NCI-H2107 (cell line): Measurements from ENCODE around the gene BIRC5.
"Not testable (repeated sequence)": the region's sequence is repeated elsewhere in the genome, so short reads cannot be mapped to it uniquely, and the experiment has no call there.

ENCODE experiments used
- DNase-seq: peaks from one replicate; lab custom pipeline; 2025; lab: John Stamatoyannopoulos, UW

BIRC5 gene

DNA sequence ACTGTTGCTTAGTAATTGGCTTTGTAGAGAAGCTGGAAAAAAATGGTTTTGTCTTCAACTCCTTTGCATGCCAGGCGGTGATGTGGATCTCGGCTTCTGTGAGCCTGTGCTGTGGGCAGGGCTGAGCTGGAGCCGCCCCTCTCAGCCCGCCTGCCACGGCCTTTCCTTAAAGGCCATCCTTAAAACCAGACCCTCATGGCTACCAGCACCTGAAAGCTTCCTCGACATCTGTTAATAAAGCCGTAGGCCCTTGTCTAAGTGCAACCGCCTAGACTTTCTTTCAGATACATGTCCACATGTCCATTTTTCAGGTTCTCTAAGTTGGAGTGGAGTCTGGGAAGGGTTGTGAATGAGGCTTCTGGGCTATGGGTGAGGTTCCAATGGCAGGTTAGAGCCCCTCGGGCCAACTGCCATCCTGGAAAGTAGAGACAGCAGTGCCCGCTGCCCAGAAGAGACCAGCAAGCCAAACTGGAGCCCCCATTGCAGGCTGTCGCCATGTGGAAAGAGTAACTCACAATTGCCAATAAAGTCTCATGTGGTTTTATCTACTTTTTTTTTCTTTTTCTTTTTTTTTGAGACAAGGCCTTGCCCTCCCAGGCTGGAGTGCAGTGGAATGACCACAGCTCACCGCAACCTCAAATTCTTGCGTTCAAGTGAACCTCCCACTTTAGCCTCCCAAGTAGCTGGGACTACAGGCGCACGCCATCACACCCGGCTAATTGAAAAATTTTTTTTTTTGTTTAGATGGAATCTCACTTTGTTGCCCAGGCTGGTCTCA, 11.2 kb downstream of the BIRC5 start:
- no peak for DNase-seq

DNA sequence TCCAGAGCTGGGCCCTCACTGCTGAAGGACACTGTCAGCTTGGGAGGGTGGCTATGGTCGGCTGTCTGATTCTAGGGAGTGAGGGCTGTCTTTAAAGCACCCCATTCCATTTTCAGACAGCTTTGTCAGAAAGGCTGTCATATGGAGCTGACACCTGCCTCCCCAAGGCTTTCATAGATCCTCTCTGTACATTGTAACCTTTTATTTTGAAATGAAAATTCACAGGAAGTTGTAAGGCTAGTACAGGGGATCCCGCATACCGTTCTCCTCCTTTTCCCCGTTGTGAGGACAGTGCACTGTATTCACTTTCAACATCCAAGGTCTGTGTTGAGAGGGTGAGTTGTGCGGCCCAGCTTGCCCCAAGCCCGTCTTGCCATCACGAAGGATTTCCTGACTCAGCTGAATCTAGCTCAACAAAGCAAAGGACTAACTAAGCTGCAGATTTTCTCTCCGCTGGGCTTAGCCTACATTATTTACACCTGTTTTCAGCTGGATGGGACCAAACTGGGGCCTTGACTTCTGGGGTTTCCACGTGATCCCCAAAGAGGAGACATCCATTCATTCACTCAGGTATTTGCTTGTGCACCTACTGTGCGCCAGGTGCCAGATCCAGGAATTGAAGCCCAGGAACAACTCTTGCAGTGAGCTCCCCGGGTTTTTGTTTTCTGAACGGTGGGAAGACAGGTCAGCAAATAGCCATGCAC, 12.2 kb downstream of the BIRC5 start:
- DNase-seq = no peak

DNA sequence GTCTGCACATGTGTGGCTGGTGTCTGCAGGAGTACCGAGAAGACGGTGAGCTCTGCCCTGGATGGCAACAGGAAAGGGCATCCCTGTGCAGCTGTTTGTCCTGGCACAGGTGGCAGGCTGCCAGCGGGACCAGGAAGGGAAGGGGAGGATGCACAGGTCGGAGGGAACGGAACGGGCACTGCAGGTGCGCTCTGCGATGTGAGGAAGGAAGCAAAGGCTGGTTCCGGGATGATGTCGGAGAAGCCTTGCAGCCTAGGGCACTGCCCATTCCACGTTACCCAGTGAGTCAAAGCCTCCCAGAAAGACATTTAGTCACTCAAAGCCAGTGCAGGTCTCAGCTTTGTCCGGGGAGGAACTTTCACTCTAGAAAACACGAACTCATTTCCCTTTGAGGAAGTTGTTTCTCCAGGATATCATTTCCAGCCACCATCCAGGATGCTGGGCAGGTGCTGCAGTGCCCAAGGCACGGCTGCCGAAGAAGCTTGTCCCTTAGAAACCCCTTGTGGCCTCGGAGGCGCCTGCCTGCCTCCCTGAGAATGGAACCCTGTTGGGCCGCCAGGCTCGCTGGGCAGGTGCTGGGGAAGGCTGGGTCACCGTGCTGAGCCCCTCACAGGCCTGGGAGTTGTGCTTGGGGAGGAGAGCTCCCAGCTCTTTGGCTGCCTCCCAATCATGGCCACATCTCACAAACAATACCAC, 12.9 kb downstream of the BIRC5 start:
- no peak for DNase-seq

DNA sequence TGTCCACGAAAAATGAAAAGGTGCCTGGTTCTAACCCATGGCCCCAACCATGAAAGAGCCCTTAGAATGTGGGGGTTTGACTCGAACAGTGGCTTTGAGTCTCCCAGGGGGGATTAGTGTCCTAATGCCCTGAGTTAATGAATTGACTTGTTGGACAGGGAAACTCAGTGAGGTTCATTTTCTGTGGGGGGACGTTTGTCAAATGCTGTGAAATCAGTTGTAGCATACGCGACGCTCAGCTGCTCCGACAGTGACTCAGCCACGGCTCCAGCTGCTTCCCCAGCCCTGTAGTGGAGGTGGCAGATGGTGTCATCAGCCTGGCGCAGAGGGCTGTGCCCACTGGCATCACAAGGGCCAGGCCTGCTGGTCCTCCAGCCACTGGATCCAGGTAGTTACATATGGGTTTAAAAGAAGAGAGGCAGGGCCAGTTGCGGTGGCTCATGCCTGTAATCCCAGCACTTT, 13.4 kb downstream of the BIRC5 start:
- no peak for DNase-seq

DNA sequence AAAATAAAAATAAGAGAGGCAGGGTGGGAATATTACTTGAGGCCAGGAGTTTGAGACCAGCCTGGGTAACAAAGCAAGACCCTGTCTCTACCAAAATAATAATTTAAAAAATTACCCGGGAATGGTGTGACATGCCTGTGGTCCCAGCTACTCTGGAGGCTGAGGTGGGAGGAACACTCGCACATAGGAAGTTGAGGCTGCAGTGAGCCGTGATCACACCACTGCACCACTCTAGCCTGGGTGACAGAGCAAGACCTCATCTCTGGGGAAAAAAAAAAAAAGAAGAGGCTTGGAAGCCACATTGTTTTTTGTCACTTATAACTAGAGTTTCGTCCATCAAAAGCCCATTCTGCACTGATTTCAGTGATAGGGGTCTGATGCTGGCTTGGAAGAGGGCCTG, 14.1 kb downstream of the BIRC5 start:
- DNase-seq = no peak

DNA sequence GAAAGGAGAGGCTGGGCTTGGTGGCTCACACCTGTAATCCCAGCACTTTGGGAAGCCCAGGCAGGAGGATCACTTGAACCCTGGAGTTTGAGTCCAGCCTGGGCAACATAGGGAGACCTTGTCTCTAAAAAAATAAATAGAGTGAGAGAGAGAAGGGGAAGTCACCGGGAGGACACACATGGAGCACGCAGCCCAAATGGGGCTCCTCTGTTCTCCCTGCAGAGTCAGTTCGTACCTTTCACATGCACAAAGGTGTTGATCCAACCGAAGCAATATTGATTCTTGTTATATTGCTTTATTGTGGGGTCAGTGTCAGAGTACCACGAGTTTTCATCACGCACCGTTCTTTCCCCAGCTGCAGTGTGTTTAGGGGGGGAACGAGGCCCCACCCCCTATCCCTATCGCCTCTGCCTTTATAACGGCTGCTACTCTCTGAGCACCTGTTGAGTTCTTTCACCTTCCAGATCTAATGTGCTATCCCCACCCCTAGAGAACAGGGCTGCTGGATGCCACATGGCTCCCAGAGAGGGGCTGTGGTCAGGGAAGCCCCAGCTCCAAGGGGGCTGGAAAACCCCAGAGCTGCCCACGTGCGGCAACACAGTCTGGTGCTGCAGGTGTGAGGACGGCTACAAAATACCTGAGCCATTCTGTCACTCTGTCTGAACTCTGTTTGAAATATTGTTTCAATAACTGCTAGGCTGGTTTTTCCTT, 16.4 kb downstream of the BIRC5 start:
- DNase-seq = no peak

DNA sequence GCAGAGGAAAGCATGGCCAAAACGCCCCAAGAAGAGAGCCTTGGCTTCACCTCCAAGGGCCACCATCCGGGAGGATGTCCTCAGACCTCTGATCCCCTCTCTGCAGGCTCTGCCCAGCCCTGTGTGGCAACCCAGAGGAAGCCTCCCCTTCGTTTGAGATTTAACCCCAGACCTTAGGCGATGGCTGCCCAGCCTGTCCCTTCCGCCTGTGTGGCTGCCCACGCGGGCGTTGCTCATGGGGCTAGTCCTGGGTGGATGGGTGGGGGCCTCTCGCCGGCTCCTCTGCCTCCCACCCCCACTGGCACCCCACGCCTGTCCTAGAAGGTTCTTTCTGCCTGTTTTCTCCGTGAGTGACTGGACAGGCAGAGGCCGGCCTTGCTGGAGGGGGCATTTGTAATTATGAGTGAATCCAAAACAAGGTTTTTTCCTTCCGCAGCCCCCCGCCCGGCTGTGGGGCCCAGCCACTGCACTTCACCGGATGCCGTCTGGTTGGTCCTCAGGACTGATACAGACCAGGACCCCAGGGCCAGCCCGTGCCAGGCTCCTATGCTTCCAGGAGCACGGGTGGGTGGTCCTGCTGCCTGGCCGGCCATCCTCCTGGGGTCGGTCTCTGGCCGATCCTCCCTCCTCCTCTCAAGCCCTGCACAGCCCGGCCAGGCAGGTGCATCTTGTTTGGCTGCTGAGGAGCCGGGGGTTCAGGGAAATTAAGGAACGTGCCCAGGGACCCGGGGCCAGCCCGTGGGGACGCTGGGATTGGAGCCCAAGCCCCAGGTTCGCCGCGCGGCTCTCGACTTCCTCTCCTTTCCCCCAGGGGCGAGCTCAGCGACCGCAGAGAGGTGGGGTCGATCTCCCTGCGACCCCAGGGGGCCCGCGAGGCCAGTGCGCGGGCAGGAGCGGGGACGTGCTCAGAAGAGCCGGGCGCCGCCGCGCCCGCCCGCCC, 17.2 kb downstream of the BIRC5 start, which contains the start of gene TMEM235:
TMEM235 (plus strand) TSS at position 636 of the 940 bp plus-strand sequence. CDS start 393 bp downstream, outside the sequence.
- no peak for DNase-seq

DNA sequence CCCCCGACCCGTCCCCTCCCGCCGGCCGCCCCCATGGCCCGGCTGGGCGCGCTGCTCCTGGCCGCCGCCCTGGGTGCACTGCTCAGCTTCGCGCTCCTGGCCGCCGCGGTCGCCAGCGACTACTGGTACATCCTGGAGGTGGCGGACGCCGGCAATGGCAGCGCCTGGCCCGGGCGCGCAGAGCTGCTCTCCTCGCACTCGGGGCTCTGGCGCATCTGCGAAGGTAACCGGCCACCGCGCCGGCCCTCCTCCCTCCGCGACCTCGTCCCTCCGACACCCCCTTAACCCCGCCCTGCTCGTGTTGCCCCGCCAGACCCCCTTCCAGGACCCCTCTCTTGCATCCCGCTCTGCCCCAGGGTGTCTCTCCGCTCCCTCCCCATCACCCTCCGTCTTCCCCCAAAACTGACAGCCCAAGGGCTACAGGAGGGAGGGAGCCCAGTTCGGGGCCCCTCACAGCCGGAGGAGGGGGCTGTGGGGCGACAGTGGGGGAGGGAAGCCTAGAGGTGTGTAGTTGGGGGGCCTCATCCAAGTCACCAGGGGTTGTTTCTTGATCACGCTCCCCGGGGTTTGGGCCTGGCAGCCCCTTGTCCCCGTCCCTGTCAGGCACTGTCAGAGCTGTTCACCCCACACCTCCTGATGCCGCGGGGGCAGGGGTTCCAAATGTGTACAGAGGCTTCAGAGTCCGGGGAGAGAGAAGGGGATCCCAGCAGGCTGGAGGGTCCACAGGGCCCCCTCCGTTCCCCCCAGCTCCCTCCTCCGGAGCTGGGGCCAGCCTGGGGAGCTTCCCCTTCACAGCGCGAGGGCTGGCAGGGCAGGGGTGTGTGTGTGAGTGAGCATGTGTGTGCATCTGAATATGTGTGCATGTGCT, 18.2 kb downstream of the BIRC5 start:
- DNase-seq = no peak

DNA sequence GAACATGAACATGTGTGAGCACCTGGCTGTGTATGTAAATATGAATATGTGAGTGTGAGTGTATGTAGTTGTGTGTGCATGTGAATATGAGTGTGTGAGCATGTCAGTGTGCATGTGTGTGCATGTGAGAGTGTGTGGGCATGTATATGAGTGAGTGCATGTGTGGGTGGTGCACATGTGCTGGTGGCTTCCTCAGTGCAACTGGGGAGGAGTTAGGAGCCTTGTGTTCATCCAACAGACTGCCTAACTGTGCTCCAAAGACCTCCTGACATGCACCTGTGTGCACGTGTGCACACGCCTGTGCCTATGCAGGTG, 18.8 kb downstream of the BIRC5 start:
- DNase-seq = no peak

DNA sequence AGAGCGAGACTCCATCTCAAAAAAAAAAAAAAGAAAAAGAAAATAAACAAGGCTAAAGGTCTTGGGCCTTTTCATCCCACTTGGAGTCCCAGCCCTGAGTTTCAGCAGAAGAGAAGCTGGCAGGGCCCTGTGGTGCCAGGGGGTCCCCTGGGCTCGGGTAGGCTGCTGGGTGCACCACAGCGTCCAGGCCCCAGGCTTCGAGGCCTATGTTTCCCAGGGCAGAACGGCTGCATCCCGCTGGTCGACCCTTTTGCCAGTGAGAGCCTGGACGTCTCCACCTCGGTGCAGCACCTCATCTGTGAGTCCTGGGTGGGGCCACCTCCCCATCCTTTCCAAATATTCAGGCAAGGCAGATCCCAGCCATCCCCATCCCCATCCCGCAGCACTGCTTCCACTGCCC, 19.6 kb downstream of the BIRC5 start:
- DNase-seq = no peak

DNA sequence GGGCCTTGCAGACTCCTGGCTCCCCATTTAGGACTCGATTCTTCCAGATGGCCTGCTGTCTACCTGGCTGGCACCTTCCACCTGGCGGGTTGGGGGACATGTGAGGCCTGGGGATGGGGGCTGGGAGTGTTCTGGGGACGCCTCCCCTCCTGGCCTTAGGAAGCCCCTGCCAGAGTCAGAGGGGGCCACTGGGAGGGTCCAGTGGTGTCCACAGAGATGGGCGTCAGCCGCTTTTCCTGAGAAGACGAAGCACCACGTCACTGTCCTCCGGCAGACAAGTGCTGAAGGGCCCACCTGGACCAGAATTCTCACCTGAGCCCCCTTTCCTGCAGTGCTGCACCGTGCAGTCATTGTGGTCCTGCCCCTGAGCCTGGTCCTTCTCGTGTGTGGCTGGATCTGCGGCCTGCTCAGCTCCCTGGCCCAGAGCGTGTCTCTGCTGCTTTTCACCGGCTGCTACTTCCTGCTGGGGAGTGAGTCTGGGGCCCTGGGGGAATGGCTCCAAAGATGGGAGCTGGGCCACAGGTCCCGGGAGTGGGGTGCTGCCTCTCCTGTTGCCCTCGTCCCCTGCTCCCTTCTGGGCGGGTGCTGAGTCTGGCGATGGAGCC, 20.3 kb downstream of the BIRC5 start:
- no peak for DNase-seq

DNA sequence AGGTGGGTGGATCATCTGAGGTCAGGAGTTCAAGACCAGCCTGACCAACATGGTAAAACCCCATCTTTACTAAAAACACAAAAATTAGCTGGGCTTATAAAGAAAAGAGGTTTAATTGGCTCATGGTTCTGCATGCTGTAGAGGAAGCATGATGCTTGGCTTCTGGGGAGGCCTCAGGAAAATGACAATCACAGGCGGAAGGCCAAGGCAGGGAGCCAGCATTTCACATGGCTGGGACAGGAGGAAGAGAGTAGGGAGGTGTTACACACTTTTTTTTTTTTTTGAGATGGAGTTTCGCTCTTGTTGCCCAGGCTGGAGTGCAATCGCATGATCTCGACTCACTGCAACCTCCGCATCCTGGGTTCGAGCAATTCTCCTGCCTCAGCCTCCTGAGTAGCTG, 21.0 kb downstream of the BIRC5 start:
- not testable (repeated sequence) for DNase-seq

DNA sequence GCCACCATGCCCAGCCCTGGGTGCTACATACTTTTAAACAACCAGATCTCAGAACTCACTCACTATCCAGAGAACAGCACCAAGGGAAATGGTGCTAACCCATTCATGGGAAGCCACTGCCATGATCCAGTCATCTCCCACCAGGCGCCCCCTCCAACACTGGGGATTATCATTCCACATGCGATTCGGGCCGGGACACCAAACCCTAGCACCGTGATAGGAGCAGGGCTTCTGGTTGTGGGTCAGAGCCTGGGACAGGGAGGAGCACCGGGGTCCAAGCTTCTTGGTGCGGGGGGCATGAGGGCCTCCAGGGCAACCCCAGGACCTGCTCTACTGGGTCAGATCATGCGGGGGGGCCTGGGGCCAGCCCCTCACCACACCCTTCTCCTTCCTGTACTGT, 21.8 kb downstream of the BIRC5 start:
- DNase-seq = no peak

DNA sequence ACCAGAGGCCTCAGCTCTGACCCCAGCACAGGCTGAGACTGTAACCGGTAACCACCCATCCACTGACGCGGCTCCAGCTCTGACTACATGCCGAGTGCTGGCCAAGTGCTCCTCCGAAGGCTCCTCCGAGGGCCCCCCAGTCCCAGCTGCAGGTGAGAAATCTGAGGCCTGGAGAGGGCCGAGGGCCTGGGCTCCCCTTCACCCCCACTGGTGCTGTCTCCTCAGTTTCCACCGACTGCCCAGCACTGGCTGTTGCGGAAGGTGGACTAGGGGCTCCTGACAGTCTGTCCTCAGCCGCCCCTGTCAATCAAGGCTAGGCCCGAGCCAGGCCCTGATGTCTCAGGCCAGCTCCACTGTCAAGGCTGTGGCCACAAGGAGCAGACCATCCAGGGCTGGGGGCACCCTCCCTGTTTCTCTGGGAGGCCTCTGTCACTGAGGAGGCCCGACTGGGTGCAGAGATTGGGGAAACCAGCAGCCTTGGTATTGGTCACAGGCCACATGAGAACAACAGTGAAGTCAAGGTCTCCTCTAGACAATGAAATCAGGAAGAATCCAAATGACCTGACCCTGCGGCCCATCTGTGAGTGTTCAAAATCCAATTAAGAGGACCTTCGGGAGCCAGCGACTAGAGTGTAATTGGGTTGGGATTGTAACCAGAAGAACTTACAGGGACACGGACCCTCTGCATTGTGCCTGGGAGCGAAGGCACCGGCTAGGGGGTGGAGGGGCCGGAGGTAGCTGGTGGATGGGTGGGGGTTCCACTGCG, 22.5 kb downstream of the BIRC5 start:
- no peak for DNase-seq

DNA sequence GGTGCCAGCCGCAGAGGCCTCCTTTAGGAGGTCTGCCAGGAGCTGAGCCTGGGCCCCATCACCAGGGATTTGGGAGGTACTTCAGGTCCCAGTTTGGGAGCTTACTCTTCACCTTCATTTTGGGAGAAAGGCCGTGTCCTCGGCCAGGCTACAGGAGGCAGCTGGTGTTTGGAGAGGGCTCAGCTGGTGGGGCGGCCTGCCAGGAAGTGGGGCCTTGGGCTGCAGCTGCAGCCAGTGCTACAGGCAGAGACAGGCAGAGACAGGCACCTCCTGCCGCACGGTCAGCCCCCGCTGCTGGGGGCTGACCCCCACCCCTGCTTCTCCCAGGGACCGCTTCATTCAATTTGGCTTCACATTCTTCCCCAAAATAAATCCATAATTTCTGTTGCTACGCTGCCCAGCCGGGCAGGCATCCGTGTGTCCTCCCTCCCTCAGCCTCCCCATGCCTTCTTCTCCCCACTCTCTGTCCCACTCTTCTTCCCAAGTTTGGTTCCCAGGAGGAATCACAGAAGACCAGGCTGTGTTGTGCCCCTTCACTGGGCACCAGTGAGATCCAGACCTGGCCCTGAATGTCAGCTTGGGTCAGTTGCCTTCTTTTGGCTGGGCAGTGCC, 23.5 kb downstream of the BIRC5 start:
- no peak for DNase-seq

DNA sequence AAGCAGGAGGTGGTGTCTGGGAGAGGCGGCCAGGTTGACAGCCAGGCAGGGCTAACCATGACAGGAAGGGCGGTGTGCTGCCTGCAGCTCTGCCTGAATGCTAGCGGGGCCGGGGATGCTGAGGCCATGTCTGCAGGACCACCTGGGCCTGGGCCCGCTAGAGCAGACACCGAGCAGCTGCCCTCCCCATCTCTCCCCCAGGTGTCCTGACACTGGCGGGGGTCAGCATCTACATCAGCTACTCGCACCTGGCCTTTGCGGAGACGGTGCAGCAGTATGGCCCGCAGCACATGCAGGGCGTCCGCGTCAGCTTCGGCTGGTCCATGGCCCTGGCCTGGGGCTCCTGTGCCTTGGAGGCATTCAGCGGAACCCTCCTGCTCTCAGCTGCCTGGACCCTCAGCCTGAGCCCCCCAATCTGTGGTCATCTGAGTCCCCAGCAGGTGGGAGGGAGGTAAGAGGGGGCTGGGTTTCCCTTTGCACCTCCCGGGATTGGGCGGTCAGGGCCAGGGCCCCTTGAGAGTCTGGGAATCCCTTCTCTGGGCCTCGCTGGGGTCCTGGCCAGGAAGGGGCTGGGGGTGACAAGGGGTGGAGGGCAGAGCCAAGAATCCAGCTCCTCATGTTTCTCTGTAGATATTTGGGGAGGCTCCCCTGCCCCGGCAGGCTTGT, 24.9 kb downstream of the BIRC5 start:
- DNase-seq = no peak

DNA sequence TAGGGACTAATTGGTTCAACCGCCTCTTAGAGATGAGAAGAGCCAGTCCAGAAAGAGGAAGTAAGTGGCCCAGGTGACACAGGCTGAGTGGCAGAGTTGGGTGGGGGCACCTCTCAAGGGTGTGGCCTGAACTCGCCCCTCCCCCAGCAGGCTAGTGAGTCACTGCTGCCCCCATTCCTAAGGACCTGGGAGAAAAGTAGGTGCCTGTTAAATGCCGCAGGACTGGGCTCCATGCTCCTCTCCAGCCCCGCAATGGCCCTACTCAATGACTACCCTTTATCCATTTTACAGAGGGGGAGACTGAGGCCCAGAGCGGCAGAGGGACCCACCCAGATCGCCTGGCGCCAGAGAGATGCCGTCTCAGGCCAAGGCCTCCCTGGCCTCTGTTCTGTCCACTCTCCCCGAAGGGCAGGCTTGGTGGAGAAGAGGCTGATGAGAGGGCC, 25.5 kb downstream of the BIRC5 start:
- no peak for DNase-seq
